Mesenchymal stem cell (in vitro differentiated cells and primary cell): ENCODE data around the gene MACROD2.

Experiments
- DNase-seq: peaks from one replicate; pipeline ENCODE4 v3.0.0-alpha.2; 2013
- H2AFZ ChIP-seq: one replicate; pipeline ENCODE4 v1.6.1; 2013; ENCODE audit warnings: low read depth, mild to moderate bottlenecking, control low read depth, inconsistent platforms, low read length, moderate library complexity
- H2AK5ac ChIP-seq: 2 replicates; pipeline ENCODE4 v1.6.1; 2013; ENCODE audit warnings: low read length, moderate library complexity, mild to moderate bottlenecking, inconsistent platforms; ENCODE audit not compliant: severe bottlenecking
- H2BK120ac ChIP-seq: one replicate; pipeline ENCODE4 v1.6.1; 2013; ENCODE audit warnings: low read depth, mild to moderate bottlenecking, inconsistent platforms, low read length, moderate library complexity
- H2BK12ac ChIP-seq, 2 experiments: one replicate each; pipeline ENCODE4 v1.6.1; 2013; ENCODE audit warnings: inconsistent platforms in 2 of 2, low read length in 2 of 2, mild to moderate bottlenecking in 2 of 2, moderate library complexity in 2 of 2, control low read depth in 1 of 2
- H2BK15ac ChIP-seq: one replicate; pipeline ENCODE4 v1.6.1; 2013; ENCODE audit warnings: mild to moderate bottlenecking, low read depth, inconsistent platforms; ENCODE audit not compliant: poor library complexity, severe bottlenecking
- H2BK5ac ChIP-seq: 2 replicates; pipeline ENCODE4 v1.6.1; 2013; ENCODE audit warnings: low read depth, mild to moderate bottlenecking, low read length, control low read depth, inconsistent platforms; ENCODE audit not compliant: poor library complexity, severe bottlenecking
- H3K14ac ChIP-seq, 2 experiments: one replicate each; pipeline ENCODE4 v1.6.1; 2013; ENCODE audit warnings: inconsistent platforms in 2 of 2, low read length in 2 of 2, control low read depth in 1 of 2, mild to moderate bottlenecking in 1 of 2, moderate library complexity in 1 of 2
- H3K18ac ChIP-seq, 2 experiments: one replicate each; pipeline ENCODE4 v1.6.1; 2013; ENCODE audit warnings: inconsistent platforms in 2 of 2, low read length in 2 of 2, control low read depth in 1 of 2, low read depth in 1 of 2, mild to moderate bottlenecking in 1 of 2
- H3K23ac ChIP-seq, 2 experiments: one replicate each; pipeline ENCODE4 v1.6.1; 2013; ENCODE audit warnings: inconsistent platforms in 2 of 2, low read length in 2 of 2, mild to moderate bottlenecking in 2 of 2, moderate library complexity in 2 of 2, control low read depth in 1 of 2
- H3K27ac ChIP-seq: 2 replicates; pipeline ENCODE4 v1.5.1; 2013; ENCODE audit warnings: mild to moderate bottlenecking, moderate library complexity, low read length, control low read depth, inconsistent platforms; ENCODE audit not compliant: poor library complexity, severe bottlenecking
- H3K27me3 ChIP-seq, 2 experiments: 2 replicates each; pipeline versions ENCODE4 v1.6.1 to v1.7.0; 2013; ENCODE audit warnings: low read length in 2 of 2, mild to moderate bottlenecking in 2 of 2, moderate library complexity in 2 of 2, control low read depth in 1 of 2, inconsistent platforms in 1 of 2; ENCODE audit not compliant: control insufficient read depth in 1 of 2, insufficient read depth in 1 of 2
- H3K36me3 ChIP-seq, 2 experiments: 2 replicates each; pipeline versions ENCODE4 v1.6.1 to v1.7.0; 2013; ENCODE audit warnings: low read length in 2 of 2, control low read depth in 1 of 2, inconsistent platforms in 1 of 2, low read depth in 1 of 2, mild to moderate bottlenecking in 1 of 2; ENCODE audit not compliant: insufficient read depth in 2 of 2, control insufficient read depth in 1 of 2
- H3K4ac ChIP-seq, 2 experiments: one replicate each; pipeline ENCODE4 v1.6.1; 2013; ENCODE audit warnings: inconsistent platforms in 2 of 2, low read length in 2 of 2, mild to moderate bottlenecking in 2 of 2, moderate library complexity in 2 of 2, control low read depth in 1 of 2, low read depth in 1 of 2
- H3K4me1 ChIP-seq: 2 replicates; pipeline ENCODE4 v1.6.1; 2013; ENCODE audit warnings: low read depth, low read length, control low read depth; ENCODE audit not compliant: control insufficient read depth, insufficient read depth
- H3K4me2 ChIP-seq: 2 replicates; pipeline ENCODE4 v1.6.1; 2013; ENCODE audit warnings: low read length, mild to moderate bottlenecking, inconsistent platforms; ENCODE audit not compliant: poor library complexity, severe bottlenecking
- H3K4me3 ChIP-seq, 2 experiments: 2 replicates each; pipeline versions ENCODE4 v1.5.1 to v1.7.0; 2013; ENCODE audit warnings: low read length in 2 of 2, mild to moderate bottlenecking in 2 of 2, control low read depth in 1 of 2, low read depth in 1 of 2; ENCODE audit not compliant: insufficient read depth in 1 of 2
- H3K79me1 ChIP-seq: replicated peaks from 2 replicates; pipeline ENCODE4 v1.6.1; 2013; ENCODE audit warnings: mild to moderate bottlenecking, control low read depth, low read length, inconsistent platforms; ENCODE audit not compliant: poor library complexity, severe bottlenecking
- H3K9ac ChIP-seq: 2 replicates; pipeline ENCODE4 v1.7.0; 2013; ENCODE audit warnings: mild to moderate bottlenecking, low read length, moderate library complexity
- H3K9me3 ChIP-seq: 2 replicates; pipeline ENCODE4 v1.7.0; 2013; ENCODE audit warnings: mild to moderate bottlenecking, low read length; ENCODE audit not compliant: control insufficient read depth
- H4K8ac ChIP-seq: one replicate; pipeline ENCODE4 v1.6.1; 2013; ENCODE audit warnings: inconsistent platforms, mild to moderate bottlenecking, low read length, moderate library complexity
- H4K91ac ChIP-seq: one replicate; pipeline ENCODE4 v1.6.1; 2013; ENCODE audit warnings: mild to moderate bottlenecking, low read length, inconsistent platforms
- WGBS: methylation state at CpG from one replicate; pipeline ENCODE4 v1.1.7; 2013; ENCODE audit warnings: mixed read lengths; 5-methylcytosine and 5-hydroxymethylcytosine counted together

The MACROD2 gene

GRCh38 chr20:16097788-16098187, 2102.5 kb downstream of the MACROD2 start:
- no peaks in the 10 kb centered on the region for H3K79me1 ChIP-seq
- no peak overlapping the region for H3K4me3 ChIP-seq
- no peaks in the 10 kb centered on the region for H3K9me3 ChIP-seq
- no peak overlapping the region for H2BK120ac ChIP-seq
- no peak overlapping the region for H3K4me2 ChIP-seq
- H3K36me3 ChIP-seq, result no peaks in the 10 kb centered on the region
- H2AFZ ChIP-seq, result no peak overlapping the region
- DNase-seq, result no peak
- H2AK5ac ChIP-seq, result no peak overlapping the region
- H3K9ac ChIP-seq, result no peak overlapping the region
- no peak overlapping the region for H2BK5ac ChIP-seq
- H3K4ac ChIP-seq, result no peak overlapping the region
- no peaks in the 10 kb centered on the region for H3K27me3 ChIP-seq
- 52% methylated on average over 3 of the region's 4 CpGs for WGBS
- no peak overlapping the region for H2BK15ac ChIP-seq
- no peak overlapping the region for H3K27ac ChIP-seq
- no peak overlapping the region for H4K91ac ChIP-seq
- H3K18ac ChIP-seq, result no peak overlapping the region
- peaks cover 5% of the 10 kb centered on the region for H3K4me1 ChIP-seq
- no peak overlapping the region for H2BK12ac ChIP-seq
- no peak overlapping the region for H3K14ac ChIP-seq
- H4K8ac ChIP-seq, result no peak overlapping the region
- no peak overlapping the region for H3K23ac ChIP-seq

GRCh38 chr20:16098890-16099639, 2103.7 kb downstream of the MACROD2 start:
- Histone ChIP-seq H3K4ac (no peak overlapping the region), H3K27ac (no peak overlapping the region), H3K79me1 (no peaks in the 10 kb centered on the region), H3K23ac (no peak overlapping the region), H4K91ac (no peak overlapping the region), H3K27me3 (no peaks in the 10 kb centered on the region), H3K36me3 (no peaks in the 10 kb centered on the region), H2BK12ac (no peak overlapping the region), H3K4me1 (peaks cover 5% of the 10 kb centered on the region), H2AFZ (no peak overlapping the region), H2AK5ac (no peak overlapping the region), H3K9me3 (no peaks in the 10 kb centered on the region), H2BK5ac (no peak overlapping the region), H2BK15ac (no peak overlapping the region), H2BK120ac (no peak overlapping the region), H3K4me3 (no peak overlapping the region), H3K9ac (no peak overlapping the region), H3K4me2 (no peak overlapping the region), H4K8ac (no peak overlapping the region), H3K14ac (no peak overlapping the region), H3K18ac (no peak overlapping the region)
- WGBS, result 38% methylated on average over 3 of the region's 7 CpGs
- no peak for DNase-seq

- no peak overlapping the region for H2BK5ac ChIP-seq
- no peak overlapping the region for H4K8ac ChIP-seq
- H4K91ac ChIP-seq, result no peak overlapping the region
- H3K14ac ChIP-seq, result no peak overlapping the region
- H2AK5ac ChIP-seq, result no peak overlapping the region
- no peak overlapping the region for H3K9ac ChIP-seq
- H3K4me2 ChIP-seq, result no peak overlapping the region
- no peak overlapping the region for H3K18ac ChIP-seq
- no peak overlapping the region for H2BK15ac ChIP-seq
- no peak overlapping the region for H3K27ac ChIP-seq
- no peak overlapping the region for H2BK120ac ChIP-seq
- no peak overlapping the region for H3K23ac ChIP-seq
- H3K79me1 ChIP-seq, result no peaks in the 10 kb centered on the region
- peaks cover 5% of the 10 kb centered on the region for H3K4me1 ChIP-seq
- 100% methylated on average over 1 of the region's 3 CpGs for WGBS
- no peak overlapping the region for H3K4ac ChIP-seq
- no peak overlapping the region for H2BK12ac ChIP-seq
- H2AFZ ChIP-seq, result no peak overlapping the region
- H3K9me3 ChIP-seq, result no peaks in the 10 kb centered on the region
- no peaks in the 10 kb centered on the region for H3K27me3 ChIP-seq
- no peak for DNase-seq
- H3K4me3 ChIP-seq, result no peak overlapping the region
- no peaks in the 10 kb centered on the region for H3K36me3 ChIP-seq
Measured at GRCh38 chr20:16100111-16100510, 2104.8 kb downstream of the MACROD2 start.

- Histone ChIP-seq H3K4ac (no peak overlapping the region), H3K36me3 (no peaks in the 10 kb centered on the region), H2BK15ac (no peak overlapping the region), H3K4me3 (no peak overlapping the region), H3K27me3 (no peaks in the 10 kb centered on the region), H2BK5ac (no peak overlapping the region), H2AFZ (no peak overlapping the region), H2AK5ac (no peak overlapping the region), H3K4me1 (peaks cover 5% of the 10 kb centered on the region), H2BK12ac (no peak overlapping the region), H3K4me2 (no peak overlapping the region), H3K14ac (no peak overlapping the region), H3K9me3 (no peaks in the 10 kb centered on the region), H3K18ac (no peak overlapping the region), H4K8ac (no peak overlapping the region), H2BK120ac (no peak overlapping the region), H3K23ac (no peak overlapping the region), H4K91ac (no peak overlapping the region), H3K27ac (no peak overlapping the region), H3K9ac (no peak overlapping the region), H3K79me1 (no peaks in the 10 kb centered on the region)
- WGBS, result 65% methylated on average over 3 of the region's 4 CpGs
- DNase-seq, result no peak
Measured at GRCh38 chr20:16100767-16101166, 2105.5 kb downstream of the MACROD2 start.
